Uterus (tissue), 2 donors: Measurements from ENCODE around the gene SLBP.

Experiments
- POLR2A ChIP-seq, 2 donors: fragments of 450-650 bp; IDR thresholded peaks; one replicate each; pipeline ENCODE4 v1.6.1; 2016; ENCODE audit warnings: antibody characterized with exemption in 2 of 2, mild to moderate bottlenecking in 1 of 2, moderate library complexity in 1 of 2
- TF ChIP-seq, protein P1 (sequence below), 4 experiments: fragments of 200-600 bp in 2 of 4; fragments of 450-650 bp in 2 of 4; sonication (generic) in 2 of 4; IDR thresholded peaks; one replicate each; pipeline ENCODE4 v1.5.1; 2016 to 2019; ENCODE audit warnings: antibody characterized with exemption in 4 of 4, mild to moderate bottlenecking in 2 of 4, moderate library complexity in 1 of 4

- TF ChIP-seq POLR2A (IDR thresholded peaks at IDR 0.05) = no peak
- TF ChIP-seq, protein P1, sequence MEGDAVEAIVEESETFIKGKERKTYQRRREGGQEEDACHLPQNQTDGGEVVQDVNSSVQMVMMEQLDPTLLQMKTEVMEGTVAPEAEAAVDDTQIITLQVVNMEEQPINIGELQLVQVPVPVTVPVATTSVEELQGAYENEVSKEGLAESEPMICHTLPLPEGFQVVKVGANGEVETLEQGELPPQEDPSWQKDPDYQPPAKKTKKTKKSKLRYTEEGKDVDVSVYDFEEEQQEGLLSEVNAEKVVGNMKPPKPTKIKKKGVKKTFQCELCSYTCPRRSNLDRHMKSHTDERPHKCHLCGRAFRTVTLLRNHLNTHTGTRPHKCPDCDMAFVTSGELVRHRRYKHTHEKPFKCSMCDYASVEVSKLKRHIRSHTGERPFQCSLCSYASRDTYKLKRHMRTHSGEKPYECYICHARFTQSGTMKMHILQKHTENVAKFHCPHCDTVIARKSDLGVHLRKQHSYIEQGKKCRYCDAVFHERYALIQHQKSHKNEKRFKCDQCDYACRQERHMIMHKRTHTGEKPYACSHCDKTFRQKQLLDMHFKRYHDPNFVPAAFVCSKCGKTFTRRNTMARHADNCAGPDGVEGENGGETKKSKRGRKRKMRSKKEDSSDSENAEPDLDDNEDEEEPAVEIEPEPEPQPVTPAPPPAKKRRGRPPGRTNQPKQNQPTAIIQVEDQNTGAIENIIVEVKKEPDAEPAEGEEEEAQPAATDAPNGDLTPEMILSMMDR (IDR thresholded peaks at IDR 0.05) = no peak
Observed at GRCh38 chr4:1759818-1760223, 47.7 kb upstream of the SLBP start.
